DND-41 (cell line): ENCODE data around the gene HTN1.
"Not testable (repeated sequence)": the region's sequence is repeated elsewhere in the genome, so short reads cannot be mapped to it uniquely, and the experiment has no call there.

Experiments used
- ATAC-seq: fragments of 200-7000 bp; cut with Tn5 transposase; 3 replicates; pipeline ENCODE4 v1.9.1; 2021; ENCODE audit warnings: low read depth; ENCODE audit not compliant: insufficient read depth
- DNase-seq: peaks from one replicate; pipeline ENCODE4 v3.0.0-alpha.2; 2020
- H2AFZ ChIP-seq: 2 replicates; pipeline ENCODE4 v1.6.0; 2012; ENCODE audit warnings: low read depth, low read length
- H3K27ac ChIP-seq: 2 replicates; pipeline ENCODE4 v1.5.1; 2012; ENCODE audit warnings: low read length, inconsistent platforms
- H3K27me3 ChIP-seq: fragments of 200-600 bp; sonication (generic); 2 replicates; pipeline ENCODE4 v1.6.0; 2012; ENCODE audit warnings: low read length, mild to moderate bottlenecking, inconsistent platforms; ENCODE audit not compliant: insufficient read depth, poor library complexity
- H3K36me3 ChIP-seq: 2 replicates; pipeline ENCODE4 v1.5.1; 2012; ENCODE audit warnings: low read length, inconsistent platforms; ENCODE audit not compliant: insufficient read depth
- H3K4me1 ChIP-seq: 2 replicates; pipeline ENCODE4 v1.5.1; 2012; ENCODE audit warnings: mild to moderate bottlenecking, low read length; ENCODE audit not compliant: insufficient read depth
- H3K4me2 ChIP-seq: 2 replicates; pipeline ENCODE4 v1.6.0; 2012; ENCODE audit warnings: mild to moderate bottlenecking, moderate library complexity, low read length, inconsistent platforms; ENCODE audit not compliant: insufficient read depth
- H3K4me3 ChIP-seq, 2 experiments: fragments of 200-600 bp in 1 of 2; shearing (Covaris generic) in 1 of 2; 2 replicates each; pipeline ENCODE4 v1.5.1; 2012 to 2016; ENCODE audit warnings: inconsistent platforms in 2 of 2, low read length in 2 of 2, mild to moderate bottlenecking in 2 of 2, low read depth in 1 of 2, moderate library complexity in 1 of 2
- H3K79me2 ChIP-seq: 2 replicates; pipeline ENCODE4 v1.6.0; 2012; ENCODE audit warnings: low read length, inconsistent platforms; ENCODE audit not compliant: insufficient read depth
- H3K9ac ChIP-seq: 2 replicates; pipeline ENCODE4 v1.6.0; 2012; ENCODE audit warnings: low read depth, mild to moderate bottlenecking, inconsistent platforms, low read length, moderate library complexity
- H3K9me3 ChIP-seq: 2 replicates; pipeline ENCODE4 v1.5.1; 2012; ENCODE audit warnings: low read length, moderate library complexity, mild to moderate bottlenecking, inconsistent platforms; ENCODE audit not compliant: insufficient read depth, severe bottlenecking
- H4K20me1 ChIP-seq: 2 replicates; pipeline ENCODE4 v1.6.0; 2012; ENCODE audit warnings: low read length; ENCODE audit not compliant: insufficient read depth
- EZH2 ChIP-seq: IDR thresholded peaks from 3 replicates; pipeline ENCODE4 v1.6.1; 2012; ENCODE audit warnings: borderline replicate concordance, low read depth, mild to moderate bottlenecking, moderate library complexity, low read length, inconsistent platforms; ENCODE audit not compliant: severe bottlenecking
- TF ChIP-seq, protein P1 (sequence below): IDR thresholded peaks from 2 replicates; pipeline ENCODE4 v1.5.1; 2012; ENCODE audit warnings: borderline replicate concordance, low read length, moderate library complexity, mild to moderate bottlenecking; ENCODE audit not compliant: poor library complexity, severe bottlenecking; ENCODE audit errors: extremely low read depth

HTN1 gene

GRCh38 chr4:70023218-70023617 lies 27.0 kb upstream of the HTN1 start:
- TF ChIP-seq, protein P1, sequence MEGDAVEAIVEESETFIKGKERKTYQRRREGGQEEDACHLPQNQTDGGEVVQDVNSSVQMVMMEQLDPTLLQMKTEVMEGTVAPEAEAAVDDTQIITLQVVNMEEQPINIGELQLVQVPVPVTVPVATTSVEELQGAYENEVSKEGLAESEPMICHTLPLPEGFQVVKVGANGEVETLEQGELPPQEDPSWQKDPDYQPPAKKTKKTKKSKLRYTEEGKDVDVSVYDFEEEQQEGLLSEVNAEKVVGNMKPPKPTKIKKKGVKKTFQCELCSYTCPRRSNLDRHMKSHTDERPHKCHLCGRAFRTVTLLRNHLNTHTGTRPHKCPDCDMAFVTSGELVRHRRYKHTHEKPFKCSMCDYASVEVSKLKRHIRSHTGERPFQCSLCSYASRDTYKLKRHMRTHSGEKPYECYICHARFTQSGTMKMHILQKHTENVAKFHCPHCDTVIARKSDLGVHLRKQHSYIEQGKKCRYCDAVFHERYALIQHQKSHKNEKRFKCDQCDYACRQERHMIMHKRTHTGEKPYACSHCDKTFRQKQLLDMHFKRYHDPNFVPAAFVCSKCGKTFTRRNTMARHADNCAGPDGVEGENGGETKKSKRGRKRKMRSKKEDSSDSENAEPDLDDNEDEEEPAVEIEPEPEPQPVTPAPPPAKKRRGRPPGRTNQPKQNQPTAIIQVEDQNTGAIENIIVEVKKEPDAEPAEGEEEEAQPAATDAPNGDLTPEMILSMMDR = no peak
- TF ChIP-seq EZH2 = no peak
- Histone ChIP-seq H3K4me2 (no peak overlapping the region), H3K27me3 (no peaks in the 10 kb centered on the region), H3K27ac (no peak overlapping the region), H3K36me3 (no peaks in the 10 kb centered on the region), H3K4me1 (no peaks in the 10 kb centered on the region), H2AFZ (no peak overlapping the region), H3K79me2 (no peaks in the 10 kb centered on the region), H3K4me3 (no peak overlapping the region), H3K9me3 (no peaks in the 10 kb centered on the region), H3K9ac (no peak overlapping the region), H4K20me1 (no peaks in the 10 kb centered on the region)
- DNase-seq (no peak), ATAC-seq (no peak)

DNA sequence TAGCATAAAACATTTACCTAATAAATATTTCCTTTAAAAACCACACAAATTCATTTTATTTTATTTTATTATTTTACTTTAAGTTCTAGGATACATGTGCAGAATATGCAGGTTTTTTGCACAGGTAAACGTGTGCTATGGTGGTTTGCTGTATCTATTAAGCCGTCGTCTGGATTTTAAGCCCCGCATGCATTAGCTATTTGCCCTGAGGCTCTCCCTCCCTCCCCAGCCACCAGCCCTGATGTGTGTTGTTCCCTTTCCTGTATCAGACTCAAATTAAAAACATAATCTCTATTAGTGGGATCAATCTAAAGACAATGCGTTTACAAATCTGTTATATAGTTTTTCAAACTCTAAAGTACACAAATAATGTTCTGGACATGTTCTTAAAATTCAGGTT lies 23.2 kb upstream of the HTN1 start:
- no peak overlapping the region for H2AFZ ChIP-seq
- H3K4me2 ChIP-seq = no peak overlapping the region
- H4K20me1 ChIP-seq = no peaks in the 10 kb centered on the region
- no peaks in the 10 kb centered on the region for H3K36me3 ChIP-seq
- no peak overlapping the region for H3K4me3 ChIP-seq
- no peak for TF ChIP-seq EZH2
- TF ChIP-seq, protein P1 = no peak
- no peak for ATAC-seq
- H3K79me2 ChIP-seq = no peaks in the 10 kb centered on the region
- H3K9me3 ChIP-seq = no peaks in the 10 kb centered on the region
- no peak for DNase-seq
- H3K27me3 ChIP-seq = no peaks in the 10 kb centered on the region
- no peak overlapping the region for H3K9ac ChIP-seq
- no peak overlapping the region for H3K27ac ChIP-seq
- H3K4me1 ChIP-seq = no peaks in the 10 kb centered on the region

GRCh38 chr4:70028159-70028558 lies 22.1 kb upstream of the HTN1 start, which contains the start of gene HTN3:
HTN3 (plus strand) TSS chr4:70028459; CDS start chr4:70030741, 2,282 bp downstream.
- not testable (repeated sequence) for H2AFZ ChIP-seq, H3K9me3 ChIP-seq, H3K9ac ChIP-seq, H3K4me1 ChIP-seq, H3K27me3 ChIP-seq, H3K4me2 ChIP-seq, H3K27ac ChIP-seq, ATAC-seq, H4K20me1 ChIP-seq, H3K79me2 ChIP-seq, H3K4me3 ChIP-seq, DNase-seq, H3K36me3 ChIP-seq

GRCh38 chr4:70037559-70037958 lies 12.7 kb upstream of the HTN1 start:
- H3K4me2 ChIP-seq, H3K4me3 ChIP-seq, H3K79me2 ChIP-seq, H3K9me3 ChIP-seq, H3K27ac ChIP-seq, H3K36me3 ChIP-seq, H3K27me3 ChIP-seq, H3K9ac ChIP-seq, DNase-seq, H3K4me1 ChIP-seq, H2AFZ ChIP-seq, H4K20me1 ChIP-seq, ATAC-seq: not testable (repeated sequence)

DNA sequence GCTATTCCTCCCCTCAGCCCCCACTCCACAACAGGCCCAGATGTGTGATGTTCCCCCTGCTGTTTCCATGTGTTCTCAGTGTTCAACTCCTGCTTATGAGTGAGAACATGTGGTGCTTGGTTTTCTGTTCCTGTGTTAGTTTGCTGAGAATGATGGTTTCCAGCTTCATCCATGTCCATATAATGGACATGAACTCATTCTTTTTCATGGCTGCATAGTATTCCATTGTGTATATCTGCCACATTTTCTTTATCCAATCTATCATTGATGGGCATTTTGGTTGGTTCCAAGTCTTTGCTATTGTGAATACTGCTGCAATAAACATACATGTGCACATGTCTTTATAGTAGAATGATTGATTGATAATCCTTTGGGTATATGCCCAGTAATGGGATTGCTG lies 10.3 kb upstream of the HTN1 start:
- not testable (repeated sequence) for ATAC-seq, DNase-seq, H3K9ac ChIP-seq, H2AFZ ChIP-seq, H3K4me2 ChIP-seq, H3K4me3 ChIP-seq, H3K79me2 ChIP-seq, H3K27me3 ChIP-seq, H3K27ac ChIP-seq, H3K36me3 ChIP-seq, H3K4me1 ChIP-seq, H4K20me1 ChIP-seq, H3K9me3 ChIP-seq
